NB4 (cell line): ENCODE data around the gene THPO.

Experiments used
- DNase-seq: peaks from one replicate; pipeline ENCODE4 v3.0.0; 2010; ENCODE audit warnings: low read depth
- H3K4me3 ChIP-seq: one replicate; pipeline ENCODE4 v1.5.1; 2011; ENCODE audit warnings: mild to moderate bottlenecking, low read depth, low read length, moderate library complexity
- CTCF ChIP-seq: IDR thresholded peaks from one replicate; pipeline ENCODE4 v1.5.1; 2012; ENCODE audit warnings: low read depth, low read length
- MYC ChIP-seq: IDR thresholded peaks from 2 replicates; pipeline ENCODE4 v1.6.1; 2011; ENCODE audit warnings: low read depth, low read length
- POLR2A ChIP-seq: IDR thresholded peaks from 2 replicates; pipeline ENCODE4 v1.6.1; 2011; ENCODE audit warnings: mild to moderate bottlenecking; ENCODE audit not compliant: insufficient read length; ENCODE audit errors: extremely low read depth
- TF ChIP-seq, protein P1 (sequence below): IDR thresholded peaks from 2 replicates; pipeline ENCODE4 v1.6.1; 2011; ENCODE audit warnings: low read depth, low read length

THPO gene

GRCh38 chr3:184395320-184395660 is 17.3 kb upstream of the THPO start:
- DNase-seq = no peak
- no peak overlapping the region for H3K4me3 ChIP-seq
- TF ChIP-seq POLR2A = no peak
- no peak for TF ChIP-seq CTCF
- TF ChIP-seq, protein P1, sequence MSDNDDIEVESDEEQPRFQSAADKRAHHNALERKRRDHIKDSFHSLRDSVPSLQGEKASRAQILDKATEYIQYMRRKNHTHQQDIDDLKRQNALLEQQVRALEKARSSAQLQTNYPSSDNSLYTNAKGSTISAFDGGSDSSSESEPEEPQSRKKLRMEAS = no peak
- TF ChIP-seq MYC = no peak

- H3K4me3 ChIP-seq = no peak overlapping the region
- DNase-seq = no peak
- TF ChIP-seq, protein P1 = no peak
- TF ChIP-seq POLR2A (no peak), MYC (no peak), CTCF (no peak)
Measured at GRCh38 chr3:184391266-184391665, 13.3 kb upstream of the THPO start.

GRCh38 chr3:184389935-184390528 is 12.0 kb upstream of the THPO start:
- no peak for DNase-seq
- H3K4me3 ChIP-seq = no peak overlapping the region

DNA sequence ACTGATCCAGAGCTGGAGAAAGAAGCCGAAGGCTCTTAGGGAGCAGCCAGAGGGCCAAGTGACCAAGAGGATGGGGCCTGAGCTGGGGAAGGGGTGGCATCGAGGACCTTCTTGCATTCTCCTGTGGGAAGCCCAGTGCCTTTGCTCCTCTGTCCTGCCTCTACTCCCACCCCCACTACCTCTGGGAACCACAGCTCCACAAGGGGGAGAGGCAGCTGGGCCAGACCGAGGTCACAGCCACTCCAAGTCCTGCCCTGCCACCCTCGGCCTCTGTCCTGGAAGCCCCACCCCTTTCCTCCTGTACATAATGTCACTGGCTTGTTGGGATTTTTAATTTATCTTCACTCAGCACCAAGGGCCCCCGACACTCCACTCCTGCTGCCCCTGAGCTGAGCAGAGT is 11.4 kb upstream of the THPO start:
- no peak for DNase-seq
- TF ChIP-seq POLR2A = no peak
- TF ChIP-seq, protein P1 = no peak
- TF ChIP-seq CTCF = no peak
- no peak for TF ChIP-seq MYC
- no peak overlapping the region for H3K4me3 ChIP-seq

More at GRCh38 chr3:184389935-184390528, 12.0 kb upstream of the THPO start:
- TF ChIP-seq CTCF (no peak), MYC (no peak)

DNA sequence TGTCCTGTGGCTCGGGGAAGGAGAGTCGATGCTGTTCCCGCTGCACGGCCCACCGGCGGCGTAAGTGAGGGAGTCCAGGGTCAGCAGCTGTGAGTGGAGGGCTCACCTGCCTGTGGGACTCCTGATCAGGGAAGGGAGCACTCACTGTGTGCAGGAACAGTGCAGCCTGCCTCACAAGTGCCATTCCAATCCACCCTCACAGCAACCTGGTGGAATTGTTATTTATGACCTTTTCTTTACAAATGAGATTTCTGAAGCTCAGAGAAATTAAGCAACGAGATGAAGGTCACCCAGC is 10.9 kb upstream of the THPO start:
- no peak for TF ChIP-seq MYC
- TF ChIP-seq POLR2A = no peak
- TF ChIP-seq, protein P1 = no peak
- no peak for TF ChIP-seq CTCF
- H3K4me3 ChIP-seq = no peak overlapping the region

DNA sequence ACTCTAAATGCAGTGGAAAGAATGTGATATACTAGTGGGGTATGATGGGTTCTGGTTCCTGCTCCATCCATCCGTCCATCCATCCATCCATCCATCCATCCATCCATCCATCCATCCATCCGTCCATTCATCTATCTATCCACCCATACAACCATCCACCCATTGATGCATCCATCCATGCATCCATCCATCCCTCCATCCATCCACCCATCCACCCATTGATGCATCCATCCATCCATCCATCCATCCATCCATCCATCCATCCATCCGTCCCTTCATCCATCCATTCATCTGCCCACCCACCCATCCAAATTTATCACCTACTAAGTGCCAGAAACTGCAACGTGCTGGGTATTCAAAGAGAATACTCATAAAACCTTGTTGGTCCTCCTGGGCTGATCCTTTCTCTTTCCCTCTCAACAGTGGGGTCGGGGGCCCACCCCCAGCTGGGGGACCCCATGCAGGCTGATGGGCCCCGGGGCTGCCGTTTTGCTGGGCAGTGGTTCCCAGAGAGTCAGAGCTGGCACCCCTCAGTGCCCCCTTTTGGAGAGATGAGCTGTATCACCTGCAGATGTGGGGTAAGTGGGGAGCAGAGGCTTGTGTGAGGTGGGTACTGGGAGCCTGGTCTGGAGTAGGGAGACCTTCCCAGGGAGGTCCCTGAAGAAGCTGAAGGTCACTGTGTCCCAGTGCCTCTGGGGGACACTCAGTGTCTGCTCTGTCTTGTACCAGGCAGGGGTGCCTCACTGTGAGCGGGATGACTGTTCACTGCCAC is 10.3 kb upstream of the THPO start:
- TF ChIP-seq POLR2A = no peak
- TF ChIP-seq CTCF = no peak
- no peak for TF ChIP-seq MYC
- TF ChIP-seq, protein P1 = no peak
- no peak overlapping the region for H3K4me3 ChIP-seq
- DNase-seq = no peak

More for the DNA sequence above, 10.9 kb upstream of the THPO start:
- no peak for DNase-seq
